GM12878 (cell line): ENCODE measurements around the gene PRR29. TPM values are rescaled to one million over a fixed set of nuclear protein-coding genes. Genes with fewer than 3 reads are reported as not detected.

Experiments used
- BACH1 ChIP-seq: fragments of 450-650 bp; IDR thresholded peaks from 2 replicates; pipeline ENCODE4 v1.6.1; 2017; ENCODE audit warnings: mild to moderate bottlenecking, borderline replicate concordance
- BMI1 ChIP-seq: fragments of 450-650 bp; IDR thresholded peaks from 2 replicates; pipeline ENCODE4 v1.6.1; 2016; ENCODE audit warnings: mild to moderate bottlenecking, moderate library complexity, borderline replicate concordance
- E4F1 ChIP-seq: fragments of 450-650 bp; IDR thresholded peaks from 2 replicates; pipeline ENCODE4 v1.6.1; 2018; ENCODE audit warnings: borderline replicate concordance, mild to moderate bottlenecking; ENCODE audit not compliant: partially characterized antibody
- ESRRA ChIP-seq: IDR thresholded peaks from 2 replicates; pipeline ENCODE4 v1.6.1; 2012; ENCODE audit warnings: mild to moderate bottlenecking, low read length, improper control_type of control experiment
- ETV6 ChIP-seq, 2 experiments: fragments of 450-650 bp in 1 of 2; IDR thresholded peaks in 1 of 2; conservative IDR thresholded peaks in 1 of 2; 2 replicates each; pipeline ENCODE4 v1.6.1; 2014; ENCODE audit warnings: antibody characterized with exemption in 1 of 2, borderline replicate concordance in 1 of 2, low read depth in 1 of 2, mild to moderate bottlenecking in 1 of 2, moderate library complexity in 1 of 2
- HDAC6 ChIP-seq: fragments of 200-600 bp; sonication (generic); IDR thresholded peaks from one replicate; pipeline ENCODE4 v1.8.0; 2017; ENCODE audit warnings: antibody characterized with exemption; ENCODE audit not compliant: unreplicated experiment
- IKZF1 ChIP-seq: fragments of 450-650 bp; conservative IDR thresholded peaks from 2 replicates; pipeline ENCODE4 v1.6.1; 2017; ENCODE audit warnings: antibody characterized with exemption, mild to moderate bottlenecking
- MLLT1 ChIP-seq: fragments of 450-650 bp; IDR thresholded peaks from 2 replicates; pipeline ENCODE4 v1.6.1; 2016; ENCODE audit warnings: mild to moderate bottlenecking
- MTA2 ChIP-seq: fragments of 450-650 bp; IDR thresholded peaks from 2 replicates; pipeline ENCODE4 v1.6.1; 2016; ENCODE audit warnings: low read depth, mild to moderate bottlenecking, moderate library complexity
- NBN ChIP-seq: fragments of 450-650 bp; IDR thresholded peaks from 2 replicates; pipeline ENCODE4 v1.6.1; 2016
- RCOR1 ChIP-seq: conservative IDR thresholded peaks from 2 replicates; pipeline ENCODE4 v1.6.1; 2012; ENCODE audit warnings: low read depth, low read length, improper control_type of control experiment
- REST ChIP-seq: IDR thresholded peaks from 2 replicates; pipeline ENCODE4 v1.6.1; 2012; ENCODE audit warnings: mild to moderate bottlenecking, low read depth, low read length
- TAF1 ChIP-seq: IDR thresholded peaks from 2 replicates; pipeline ENCODE4 v1.6.1; 2011; ENCODE audit warnings: mild to moderate bottlenecking, low read depth, low read length, borderline replicate concordance
- YBX1 ChIP-seq: fragments of 450-650 bp; IDR thresholded peaks from 2 replicates; pipeline ENCODE4 v1.6.1; 2016; ENCODE audit warnings: antibody characterized with exemption
- ZBTB33 ChIP-seq: fragments of 450-650 bp; IDR thresholded peaks from 2 replicates; pipeline ENCODE4 v1.6.1; 2017; ENCODE audit warnings: mild to moderate bottlenecking
- ZBTB4 ChIP-seq: fragments of 450-650 bp; formaldehyde crosslinking; IDR thresholded peaks from 2 replicates; pipeline ENCODE4 v1.4.0; 2022; ENCODE audit warnings: mild to moderate bottlenecking, moderate library complexity
- polyA plus RNA-seq, 11 experiments: library from polyadenylated mRNA; depleted of rRNA in 4 of 11; unstranded in 6 of 11; stranded (reverse) in 5 of 11; fragments of >200 nt; fragmentation: Nextera tagmentation in 4 of 11; fragmentation: Illumina TruSeq in 1 of 11; extraction: Ambion mirVana in 4 of 11; extraction: Trizol in 1 of 11; gene quantifications; 1 replicate in 1 of 11; 2 replicates in 10 of 11; pipeline versions ENCODE4 v1.2.1 to v1.2.3, GENCODE V29; 2011 to 2016; ENCODE audit warnings: inconsistent platforms in 2 of 11, missing spikeins in 2 of 11, low read depth in 1 of 11
- total RNA-seq, 4 experiments: library from RNA; depleted of rRNA in 3 of 4; stranded (reverse); fragments of >200 nt in 3 of 4; fragmentation: Illumina TruSeq in 1 of 4; extraction: Trizol in 1 of 4; gene quantifications; 2 replicates each; pipeline versions ENCODE4 v1.2.1 to v1.2.3, GENCODE V29; 2013 to 2021

Gene PRR29
- total and polyA plus RNA-seq, 10 of the 15 experiments (the other 5 are each of a cell fraction or from before 2014, with no cell fraction given): 0.01 to 2.4 (median 0.18) TPM; not detected in 3

GRCh38 chr17:64016231-64016784 lies 18.2 kb downstream of the PRR29 start (continued):
- TF ChIP-seq REST: no peak
- peak; percentile 46; the same call in 1 of the 2 replicates for TF ChIP-seq IKZF1
- no peak for TF ChIP-seq ETV6 (conservative IDR thresholded peaks at IDR 0.05 in 1 of 2, IDR thresholded peaks at IDR 0.05 in 1 of 2; ENCODE audit: borderline replicate concordance in 1 of 2, low read depth in 1 of 2)
- TF ChIP-seq BMI1: no peak
- no peak for TF ChIP-seq HDAC6
- no peak for TF ChIP-seq RCOR1
- no peak for TF ChIP-seq ESRRA
- TF ChIP-seq E4F1: no peak
- TF ChIP-seq ZBTB4 (CRISPR knock-in tag): no peak
- TF ChIP-seq ZBTB33: no peak
- no peak for TF ChIP-seq MTA2
- no peak for TF ChIP-seq TAF1
- no peak for TF ChIP-seq BACH1
- 0 out of 2 replicates have a peak, but pooled peaks have one; percentile 31 for TF ChIP-seq MLLT1
- TF ChIP-seq YBX1: no peak
- TF ChIP-seq NBN: no peak; the same call in 1 of the 2 replicates
